Tibial nerve (tissue), 4 donors: Measurements from ENCODE around the gene KRTAP23-1.

ENCODE experiments used
- EP300 ChIP-seq, 2 donors: sonication (generic); formaldehyde crosslinking; IDR thresholded peaks; one replicate each; pipeline ENCODE4 v1.6.1; 2017; ENCODE audit warnings: antibody characterized with exemption in 2 of 2, mild to moderate bottlenecking in 1 of 2
- POLR2A ChIP-seq, 2 donors: fragments of 450-650 bp; IDR thresholded peaks; one replicate each; pipeline ENCODE4 v1.6.1; 2017; ENCODE audit warnings: antibody characterized with exemption in 2 of 2, mild to moderate bottlenecking in 2 of 2, moderate library complexity in 2 of 2
- TF ChIP-seq, protein P1 (sequence below), 5 experiments: fragments of 200-600 bp in 3 of 5; fragments of 450-650 bp in 2 of 5; sonication (generic) in 3 of 5; IDR thresholded peaks; one replicate each; pipeline ENCODE4 v1.5.1; 2016 to 2019; ENCODE audit warnings: antibody characterized with exemption in 5 of 5, mild to moderate bottlenecking in 3 of 5, moderate library complexity in 2 of 5

DNA sequence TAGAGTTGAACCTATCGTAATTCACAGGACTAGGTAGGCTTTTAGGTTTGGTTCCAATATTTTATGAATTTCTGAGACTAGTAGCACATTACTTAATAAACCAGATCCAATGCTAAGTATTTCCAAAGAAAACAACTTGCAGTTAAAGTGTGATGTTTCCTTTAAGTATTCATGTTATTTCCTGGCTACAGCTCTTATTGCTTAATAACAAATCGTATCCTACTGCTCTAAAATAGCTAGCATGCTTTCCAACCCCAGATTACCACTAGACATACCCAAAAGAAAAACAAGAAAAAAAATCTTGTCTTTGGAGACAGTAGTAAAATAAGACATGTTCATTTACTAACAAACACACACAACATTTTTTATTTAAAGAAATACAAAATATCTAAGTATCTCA is 11.8 kb downstream of the KRTAP23-1 start:
- TF ChIP-seq, protein P1, sequence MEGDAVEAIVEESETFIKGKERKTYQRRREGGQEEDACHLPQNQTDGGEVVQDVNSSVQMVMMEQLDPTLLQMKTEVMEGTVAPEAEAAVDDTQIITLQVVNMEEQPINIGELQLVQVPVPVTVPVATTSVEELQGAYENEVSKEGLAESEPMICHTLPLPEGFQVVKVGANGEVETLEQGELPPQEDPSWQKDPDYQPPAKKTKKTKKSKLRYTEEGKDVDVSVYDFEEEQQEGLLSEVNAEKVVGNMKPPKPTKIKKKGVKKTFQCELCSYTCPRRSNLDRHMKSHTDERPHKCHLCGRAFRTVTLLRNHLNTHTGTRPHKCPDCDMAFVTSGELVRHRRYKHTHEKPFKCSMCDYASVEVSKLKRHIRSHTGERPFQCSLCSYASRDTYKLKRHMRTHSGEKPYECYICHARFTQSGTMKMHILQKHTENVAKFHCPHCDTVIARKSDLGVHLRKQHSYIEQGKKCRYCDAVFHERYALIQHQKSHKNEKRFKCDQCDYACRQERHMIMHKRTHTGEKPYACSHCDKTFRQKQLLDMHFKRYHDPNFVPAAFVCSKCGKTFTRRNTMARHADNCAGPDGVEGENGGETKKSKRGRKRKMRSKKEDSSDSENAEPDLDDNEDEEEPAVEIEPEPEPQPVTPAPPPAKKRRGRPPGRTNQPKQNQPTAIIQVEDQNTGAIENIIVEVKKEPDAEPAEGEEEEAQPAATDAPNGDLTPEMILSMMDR (IDR thresholded peaks at IDR 0.05) = no peak
- TF ChIP-seq POLR2A (IDR thresholded peaks at IDR 0.05) = no peak
- no peak for TF ChIP-seq EP300 (IDR thresholded peaks at IDR 0.05)
